Activated T-helper 1 cell treated with anti-CD3 and anti-CD28 coated beads, Interleukin-12 subunit alpha, Interleukin-12 subunit beta, Interleukin-2, Interleukin-4 antibody, amounts not matched to agents 30 ng/mL and 10 ng/mL and 1 ng/mL, durations not matched to agents 14 hours and 24 hours and 36 hours (primary cell): ENCODE results near the gene TTC23. TPM values are rescaled to one million over a fixed set of nuclear protein-coding genes. Genes with fewer than 3 reads are reported as not detected.

Source experiments
- DNase-seq: peaks from one replicate; pipeline ENCODE4 v3.0.0; 2021; ENCODE audit warnings: low spot score
- H3K27ac Mint-ChIP-seq: one replicate; pipeline ENCODE4 v1.8.0; 2021; ENCODE audit warnings: mild to moderate bottlenecking, mixed read lengths
- H3K27me3 Mint-ChIP-seq: one replicate; pipeline ENCODE4 v1.8.0; 2022; ENCODE audit warnings: mild to moderate bottlenecking, moderate library complexity, mixed read lengths; ENCODE audit not compliant: insufficient read depth
- H3K36me3 Mint-ChIP-seq: one replicate; pipeline ENCODE4 v1.8.0; 2021; ENCODE audit warnings: low read depth, mixed read lengths
- H3K4me1 Mint-ChIP-seq: one replicate; pipeline ENCODE4 v1.8.0; 2021; ENCODE audit warnings: low read depth, mixed read lengths
- H3K4me3 Mint-ChIP-seq: one replicate; pipeline ENCODE4 v1.8.0; 2021; ENCODE audit warnings: mild to moderate bottlenecking, moderate library complexity, mixed read lengths
- H3K9me3 Mint-ChIP-seq: one replicate; pipeline ENCODE4 v1.8.0; 2021; ENCODE audit warnings: mixed read lengths
- intact Hi-C: fragments of 100-400 bp; cut with micrococcal nuclease; formaldehyde crosslinking; loops from one replicate; pipeline ENCODE4 v1.15.1; 2024
- total RNA-seq: library from RNA; stranded (reverse); gene quantifications from 2 replicates; pipeline ENCODE4 v1.2.3, GENCODE V29; 2022

The TTC23 gene
- total RNA-seq, 1 donor from 2014 or later: 5.0 TPM

DNA sequence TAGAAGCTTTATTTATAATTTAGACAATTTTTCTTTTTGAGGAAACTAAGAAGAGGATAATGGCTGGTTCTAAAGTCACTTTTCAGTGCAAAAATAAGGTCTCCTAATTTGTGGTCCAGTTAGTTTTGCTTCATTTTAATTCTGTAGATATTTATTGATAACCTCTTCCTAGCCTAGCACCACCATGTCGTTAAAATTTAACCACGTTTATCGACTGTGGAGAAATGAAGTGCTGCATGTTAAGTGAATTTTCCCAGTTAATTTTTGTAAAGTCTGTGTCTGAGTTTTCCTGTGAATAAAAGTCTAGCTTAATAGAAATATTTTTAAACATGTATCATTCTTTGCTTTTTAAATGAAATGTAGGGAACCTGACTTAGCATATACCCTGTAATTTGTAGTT, 18.6 kb upstream of the TTC23 start:
- no peak for DNase-seq
- H3K27ac Mint-ChIP-seq: no peak overlapping the region
- intact Hi-C loops: no loop called here
- H3K27me3 Mint-ChIP-seq: no peaks in the 10 kb centered on the region
- H3K36me3 Mint-ChIP-seq: peaks cover 1% of the 10 kb centered on the region
- peaks cover 11% of the 10 kb centered on the region for H3K4me1 Mint-ChIP-seq
- H3K4me3 Mint-ChIP-seq: no peak overlapping the region
- H3K9me3 Mint-ChIP-seq: no peaks in the 10 kb centered on the region

DNA sequence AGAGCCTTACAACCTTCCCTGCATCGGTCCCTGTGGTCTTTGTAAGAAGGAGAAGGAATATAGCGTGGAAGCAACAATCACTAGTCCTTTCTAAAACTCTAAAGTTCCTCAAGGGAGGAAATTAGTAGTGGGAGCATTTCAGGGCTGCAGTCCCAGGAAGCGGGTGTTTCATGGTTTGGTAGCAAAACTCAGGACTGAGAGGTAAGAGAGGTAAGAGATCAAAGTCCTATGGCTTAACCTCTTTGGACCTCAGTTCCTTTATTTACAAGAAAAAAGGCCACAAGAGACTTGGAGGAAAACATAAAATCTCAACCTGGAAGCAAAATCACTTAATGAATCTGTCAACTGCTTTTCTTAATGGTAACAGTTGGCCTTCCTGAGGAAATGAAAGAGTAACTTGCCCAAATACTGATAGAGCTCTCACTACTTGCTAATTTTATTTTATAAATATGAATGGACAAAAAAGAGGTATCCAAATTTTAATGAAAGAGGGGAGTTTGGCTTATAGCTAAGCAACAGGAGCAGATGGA, 16.2 kb upstream of the TTC23 start:
- Mint-ChIP-seq H3K9me3 (no peaks in the 10 kb centered on the region), H3K4me1 (peaks cover 11% of the 10 kb centered on the region), H3K27ac (no peak overlapping the region), H3K4me3 (no peak overlapping the region), H3K27me3 (no peaks in the 10 kb centered on the region), H3K36me3 (peaks cover 6% of the 10 kb centered on the region)
- DNase-seq: no peak
- intact Hi-C loops: no loop called here

DNA sequence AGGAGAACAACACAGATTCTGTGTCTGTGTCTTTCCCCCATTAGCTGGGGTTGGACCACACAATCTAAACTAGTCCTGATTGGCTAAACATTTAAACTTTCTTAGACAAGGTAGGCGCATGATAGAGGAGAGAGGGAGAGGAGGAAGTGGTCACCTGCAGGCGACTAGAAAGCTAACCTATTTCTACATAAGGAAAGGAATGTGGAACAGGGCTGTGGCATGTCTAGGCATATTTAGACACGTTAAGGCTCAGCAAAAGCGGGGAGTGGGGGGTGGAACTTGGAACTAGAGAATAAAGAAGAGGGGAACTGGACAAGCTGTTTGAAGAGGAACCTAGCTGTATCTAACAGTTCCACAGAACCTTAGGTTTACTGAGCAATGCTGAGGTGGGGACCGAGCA, 14.7 kb upstream of the TTC23 start:
- peaks cover 11% of the 10 kb centered on the region for H3K4me1 Mint-ChIP-seq
- no peak for DNase-seq
- H3K9me3 Mint-ChIP-seq: no peaks in the 10 kb centered on the region
- H3K27me3 Mint-ChIP-seq: no peaks in the 10 kb centered on the region
- intact Hi-C loops: no loop called here
- no peak overlapping the region for H3K4me3 Mint-ChIP-seq
- H3K27ac Mint-ChIP-seq: no peak overlapping the region
- H3K36me3 Mint-ChIP-seq: peaks cover 7% of the 10 kb centered on the region

DNA sequence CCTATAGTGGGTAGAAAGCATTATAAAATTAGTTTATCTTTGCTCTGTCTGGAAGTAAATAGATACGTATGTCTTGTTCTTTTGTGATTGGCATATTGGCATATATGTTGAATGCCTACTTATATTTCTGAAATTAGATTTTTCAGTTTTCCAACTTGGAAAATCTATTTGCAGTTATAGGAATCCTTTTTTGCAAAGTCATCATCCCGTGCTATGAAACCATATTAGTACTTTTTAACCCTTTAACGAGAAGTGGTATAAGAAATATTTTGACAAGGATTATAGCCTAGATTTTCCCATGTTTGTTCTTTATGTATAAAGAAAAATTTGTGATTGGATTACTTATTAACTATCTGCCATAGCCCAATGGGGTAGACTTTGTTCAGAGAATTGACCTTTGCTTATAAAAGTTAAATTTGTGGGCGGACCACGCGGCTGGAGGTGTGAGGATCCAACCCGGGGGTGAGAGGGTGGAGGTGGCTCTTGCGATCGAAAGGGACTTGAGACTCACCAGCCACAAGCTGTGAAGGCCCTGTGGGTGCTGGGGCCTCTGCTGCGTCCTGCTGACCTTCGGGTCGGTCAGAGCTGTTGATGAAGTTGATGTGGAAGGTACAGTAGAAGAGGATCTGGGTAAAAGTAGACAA, 7.8 kb upstream of the TTC23 start:
- Mint-ChIP-seq H3K4me1 (peaks cover 17% of the 10 kb centered on the region), H3K9me3 (no peaks in the 10 kb centered on the region), H3K27me3 (no peaks in the 10 kb centered on the region), H3K36me3 (peaks cover 22% of the 10 kb centered on the region), H3K4me3 (no peak overlapping the region), H3K27ac (no peak overlapping the region)
- DNase-seq: no peak
- intact Hi-C loops: no loop called here

DNA sequence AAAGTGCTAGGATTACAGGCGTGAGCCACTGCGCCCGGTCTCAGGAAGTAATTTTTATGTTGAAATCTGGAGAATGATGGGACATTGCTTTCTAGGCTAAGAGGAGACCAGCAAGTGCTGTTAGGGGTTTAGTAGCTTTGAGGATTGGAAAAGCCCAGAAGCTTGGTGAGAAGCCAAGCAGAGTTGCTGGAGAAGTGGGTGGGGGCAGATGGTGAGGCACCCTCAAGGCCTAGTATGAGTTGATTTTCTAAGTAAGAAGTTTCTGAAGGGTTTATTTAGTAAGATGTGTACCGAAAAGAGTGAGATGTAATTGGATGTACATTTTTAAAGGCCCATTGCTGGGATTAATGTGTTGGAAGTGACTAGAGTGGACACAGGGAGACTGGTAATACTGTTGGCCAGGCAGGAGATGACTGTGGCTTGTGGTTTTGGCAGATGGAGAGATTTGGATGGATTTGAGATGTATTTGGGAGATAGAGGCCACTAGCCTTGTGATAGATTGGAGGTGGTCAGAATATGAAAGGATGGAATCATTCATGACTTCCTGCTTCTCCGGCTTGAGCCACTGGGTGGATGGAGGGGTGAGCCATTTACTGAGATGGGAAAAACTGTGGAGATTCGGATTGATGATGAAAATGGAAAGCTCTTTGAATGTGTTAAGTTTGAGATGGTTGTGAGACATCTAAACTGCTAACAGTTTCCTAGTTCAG, 4.2 kb upstream of the TTC23 start:
- Mint-ChIP-seq H3K27me3 (no peaks in the 10 kb centered on the region), H3K36me3 (peaks cover 20% of the 10 kb centered on the region), H3K27ac (peak overlapping the region; percentile 78), H3K4me1 (peaks cover 31% of the 10 kb centered on the region), H3K4me3 (peak overlapping the region; percentile 48), H3K9me3 (peaks cover 5% of the 10 kb centered on the region)
- intact Hi-C loops: loop anchor here (5.0 kb wide), 3 partner anchors 606 to 1291 kb away; partner anchors contain the start of genes ADAMTS17, ARRDC4 and IGF1R
- no peak for DNase-seq

DNA sequence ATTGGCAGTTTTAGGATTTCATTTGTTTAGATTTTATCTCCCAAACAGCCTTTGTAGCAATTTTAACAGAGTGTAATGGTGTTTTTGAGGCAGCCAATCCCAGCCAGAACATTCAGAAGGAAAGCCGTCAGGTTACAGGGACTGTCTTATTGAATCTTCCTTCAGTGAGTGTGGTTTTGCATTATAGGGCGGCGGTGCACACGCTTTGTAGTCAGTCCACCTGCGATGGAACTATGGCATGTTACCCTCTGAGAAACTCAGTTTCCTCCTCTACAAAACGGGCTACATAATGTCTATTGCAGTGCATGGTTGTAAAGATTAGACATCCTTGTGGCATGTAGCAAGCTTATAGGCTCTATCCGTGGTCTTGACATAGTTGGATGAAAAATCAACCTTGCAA, 2.9 kb upstream of the TTC23 start:
- Mint-ChIP-seq H3K9me3 (peaks cover 5% of the 10 kb centered on the region), H3K36me3 (peaks cover 13% of the 10 kb centered on the region), H3K27me3 (no peaks in the 10 kb centered on the region), H3K4me1 (peaks cover 31% of the 10 kb centered on the region), H3K4me3 (peak overlapping the region; percentile 89), H3K27ac (no peak overlapping the region)
- intact Hi-C loops: loop anchor here (5.0 kb wide), 3 partner anchors 605 to 1290 kb away; partner anchors contain the start of genes ADAMTS17, ARRDC4 and IGF1R
- DNase-seq: no peak

DNA sequence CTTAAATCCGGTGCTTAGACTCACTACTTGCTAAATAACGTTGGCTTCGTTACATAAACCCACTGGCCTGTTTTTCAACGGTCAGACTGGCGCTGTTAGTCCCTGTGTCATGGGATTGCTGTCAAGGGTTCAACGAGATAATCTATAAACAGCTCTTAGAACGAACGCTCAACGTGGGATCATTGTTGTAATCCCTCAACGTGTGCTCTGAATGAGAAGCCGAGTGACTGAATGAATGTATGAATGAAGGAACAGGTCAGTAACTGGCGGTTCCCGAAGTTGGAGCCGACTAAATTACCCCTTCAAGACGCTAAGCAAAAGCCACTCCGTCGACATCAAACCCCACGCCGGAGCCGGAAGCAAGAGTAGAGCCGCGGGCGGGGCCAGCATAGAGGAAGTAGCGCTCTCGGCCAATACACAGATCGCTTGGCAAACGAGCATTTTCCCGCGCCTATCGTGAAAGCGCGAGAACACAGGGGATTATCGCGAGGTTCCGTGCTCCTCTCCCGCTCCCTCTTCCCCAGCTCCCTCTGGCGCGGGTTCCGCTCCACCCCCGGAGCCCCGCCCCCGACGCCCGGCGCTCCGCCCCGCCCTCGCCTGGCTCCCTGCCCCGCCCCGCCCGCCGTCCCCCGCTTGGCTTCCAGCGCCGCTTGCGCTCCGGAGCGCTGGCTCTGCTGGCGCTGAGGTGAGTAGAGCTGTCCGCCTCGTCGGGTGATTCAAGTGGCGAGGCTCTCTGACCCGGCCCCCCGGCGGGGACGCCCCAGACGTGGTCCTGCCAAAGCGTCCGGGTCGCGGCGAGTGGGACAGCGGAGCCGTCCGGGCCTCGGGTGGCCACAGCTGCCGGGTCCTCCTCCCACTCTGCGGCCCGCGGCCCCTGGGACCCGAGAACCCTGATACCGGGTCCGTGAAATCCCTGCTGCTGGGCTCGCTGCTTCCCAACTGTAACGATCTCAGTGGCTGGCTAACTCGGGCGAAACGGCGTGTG, 1.8 kb upstream of the TTC23 start, which contains the start of gene LRRC28:
Gene LRRC28, plus strand, starts transcription at position 625 of the 985 bp plus-strand sequence. CDS start 4,477 bp downstream, outside the sequence.
- Mint-ChIP-seq H3K4me3 (peak within 1 kb of the TSS; percentile 89), H3K9me3 (peaks cover 5% of the 10 kb centered on the region), H3K36me3 (peaks cover 10% of the 10 kb centered on the region), H3K27ac (peak within 1 kb of the TSS; percentile 82), H3K4me1 (peaks cover 31% of the 10 kb centered on the region), H3K27me3 (no peaks in the 10 kb centered on the region)
- peak; percentile 96 for DNase-seq
- intact Hi-C loops: loop anchor here (1.0 to 5.0 kb wide), 9 partner anchors 11 to 1352 kb away; partner anchors contain the start of genes ADAMTS17, ARRDC4, ASB7 and IGF1R

DNA sequence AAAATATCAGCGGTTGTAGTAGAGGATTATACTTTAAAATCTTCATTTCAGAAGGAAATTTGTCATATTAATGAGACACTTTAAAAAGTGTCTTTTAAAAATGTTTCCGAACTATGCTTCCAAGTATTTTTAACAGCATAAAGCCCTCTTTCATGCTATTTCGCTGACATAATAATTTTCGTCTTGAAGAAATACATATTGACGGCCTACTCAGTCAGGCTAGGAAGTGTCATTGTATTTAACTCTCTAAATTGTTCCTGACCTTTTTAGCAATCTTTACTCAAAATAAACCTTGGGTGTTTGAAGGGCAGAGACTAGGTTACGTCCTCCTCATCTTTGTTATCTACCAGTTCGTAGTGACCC, 1.1 kb upstream of the TTC23 start:
- Mint-ChIP-seq H3K4me3 (peak overlapping the region; percentile 89), H3K4me1 (peaks cover 31% of the 10 kb centered on the region), H3K27ac (peak overlapping the region; percentile 82), H3K27me3 (no peaks in the 10 kb centered on the region), H3K36me3 (peaks cover 4% of the 10 kb centered on the region), H3K9me3 (peaks cover 5% of the 10 kb centered on the region)
- intact Hi-C loops: loop anchor here (2.0 to 5.0 kb wide), 4 partner anchors 603 to 1352 kb away; partner anchors contain the start of genes ADAMTS17, ARRDC4, ASB7 and IGF1R
- DNase-seq: no peak

DNA sequence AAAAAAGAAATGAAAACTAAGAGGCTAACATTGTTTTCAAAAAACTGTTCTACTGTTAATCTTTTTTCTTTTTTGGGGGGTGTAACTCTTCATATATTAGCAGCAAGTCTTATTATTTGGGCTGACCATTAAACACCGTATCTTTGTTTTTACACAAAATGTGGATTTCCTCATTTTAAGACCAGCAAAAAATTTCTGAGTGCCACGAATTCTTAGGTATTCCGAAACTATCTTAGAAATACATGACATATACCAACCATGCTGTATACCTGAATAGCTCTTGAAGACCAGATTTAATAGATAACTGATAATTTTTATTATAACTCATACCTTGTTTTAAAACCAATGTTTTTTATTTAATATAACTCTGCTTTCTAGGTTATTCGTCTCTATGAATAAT, 620 bp upstream of the TTC23 start:
- Mint-ChIP-seq H3K4me1 (peaks cover 31% of the 10 kb centered on the region), H3K36me3 (peaks cover 4% of the 10 kb centered on the region), H3K27ac (no peak overlapping the region), H3K4me3 (no peak overlapping the region), H3K27me3 (no peaks in the 10 kb centered on the region), H3K9me3 (peaks cover 5% of the 10 kb centered on the region)
- intact Hi-C loops: loop anchor here (2.0 to 5.0 kb wide), 4 partner anchors 603 to 1353 kb away; partner anchors contain the start of genes ADAMTS17, ARRDC4, ASB7 and IGF1R
- DNase-seq: no peak

DNA sequence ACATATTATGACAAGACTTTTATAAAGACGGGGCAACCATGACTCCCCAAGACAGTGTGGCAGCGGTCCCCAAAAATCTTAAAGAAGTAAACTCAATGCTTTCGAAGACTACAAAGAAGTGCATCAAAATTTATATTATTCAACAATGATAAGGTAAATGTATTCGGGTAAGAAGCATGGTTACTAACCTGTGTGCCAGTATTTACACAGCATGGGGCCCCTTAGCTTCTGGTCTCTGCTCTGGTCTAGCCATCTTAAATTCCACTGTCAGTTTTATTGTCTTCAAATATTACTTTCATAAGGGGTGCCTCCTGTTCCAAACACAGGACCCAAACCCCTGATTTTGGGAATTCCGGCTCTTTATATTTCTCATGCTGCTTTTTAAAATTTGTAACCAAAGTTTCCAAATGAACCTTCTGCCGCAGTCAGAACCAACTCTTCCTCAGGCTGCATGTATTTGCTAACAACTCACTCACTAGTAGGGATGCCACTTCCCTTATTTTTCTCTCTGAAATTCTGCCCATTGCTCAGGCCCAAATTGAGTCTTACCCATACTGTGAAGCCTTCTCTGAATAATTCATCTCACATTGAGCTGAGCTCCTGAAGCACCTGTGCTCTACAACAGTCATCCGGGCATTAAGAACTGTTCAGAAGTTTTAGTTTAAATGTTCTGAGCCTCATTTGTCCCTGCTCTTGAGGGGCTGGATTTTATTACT, 1.2 kb downstream of the TTC23 start:
- no peaks in the 10 kb centered on the region for H3K27me3 Mint-ChIP-seq
- H3K9me3 Mint-ChIP-seq: peaks cover 5% of the 10 kb centered on the region
- H3K4me1 Mint-ChIP-seq: peaks cover 22% of the 10 kb centered on the region
- no peak overlapping the region for H3K4me3 Mint-ChIP-seq
- DNase-seq: no peak
- peaks cover 4% of the 10 kb centered on the region for H3K36me3 Mint-ChIP-seq
- no peak overlapping the region for H3K27ac Mint-ChIP-seq
- intact Hi-C loops: no loop called here

DNA sequence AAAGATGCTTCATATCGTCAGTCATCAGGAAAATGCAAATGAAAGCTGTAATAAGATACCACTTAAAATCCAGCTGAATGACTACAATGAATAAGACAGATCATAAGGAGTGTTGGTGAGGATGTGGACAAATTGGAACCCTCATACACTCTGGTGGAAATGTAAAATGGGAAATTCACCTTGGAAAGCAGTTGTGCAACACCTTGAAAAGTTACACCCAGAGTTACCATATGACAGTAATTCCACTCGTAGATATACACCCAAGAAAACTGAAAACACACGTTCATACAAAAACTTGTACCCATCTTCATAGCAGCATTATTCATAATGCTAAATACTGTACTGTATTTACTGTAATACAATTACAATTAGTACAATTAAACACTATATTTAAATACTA, 2.3 kb downstream of the TTC23 start:
- intact Hi-C loops: no loop called here
- Mint-ChIP-seq H3K4me3 (no peak overlapping the region), H3K4me1 (peaks cover 12% of the 10 kb centered on the region), H3K36me3 (peaks cover 4% of the 10 kb centered on the region), H3K9me3 (peaks cover 5% of the 10 kb centered on the region), H3K27ac (no peak overlapping the region), H3K27me3 (no peaks in the 10 kb centered on the region)
- DNase-seq: no peak

DNA sequence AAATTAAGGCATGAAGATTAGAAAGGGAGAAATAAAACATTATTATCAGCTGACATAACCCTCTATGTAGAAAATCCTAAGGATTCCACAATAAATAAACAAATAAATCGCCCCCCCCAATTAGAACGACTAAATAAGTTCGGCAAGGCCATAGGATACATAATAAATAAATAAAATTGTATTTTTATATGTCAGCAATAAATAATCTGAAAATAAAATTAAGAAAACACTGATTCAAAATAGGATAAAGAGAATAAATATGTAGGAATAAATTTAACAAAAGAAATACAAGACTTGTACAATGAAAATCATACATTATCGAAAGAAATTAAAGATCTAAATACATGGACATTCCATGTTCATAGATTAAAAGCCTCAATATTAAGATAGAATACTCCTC, 5.1 kb downstream of the TTC23 start:
- H3K27ac Mint-ChIP-seq: no peak overlapping the region
- peaks cover 2% of the 10 kb centered on the region for H3K27me3 Mint-ChIP-seq
- intact Hi-C loops: no loop called here
- H3K36me3 Mint-ChIP-seq: no peaks in the 10 kb centered on the region
- no peak overlapping the region for H3K4me3 Mint-ChIP-seq
- peaks cover 12% of the 10 kb centered on the region for H3K4me1 Mint-ChIP-seq
- no peaks in the 10 kb centered on the region for H3K9me3 Mint-ChIP-seq
- no peak for DNase-seq
